OCI-M1 (cell line): ENCODE data around the gene SPATA31D3.
"Not testable (repeated sequence)": the region's sequence is repeated elsewhere in the genome, so short reads cannot be mapped to it uniquely, and the experiment has no call there.

Source experiments
- DNase-seq: peaks from one replicate; lab custom pipeline; 2025; lab: John Stamatoyannopoulos, UW

SPATA31D3 gene

DNA sequence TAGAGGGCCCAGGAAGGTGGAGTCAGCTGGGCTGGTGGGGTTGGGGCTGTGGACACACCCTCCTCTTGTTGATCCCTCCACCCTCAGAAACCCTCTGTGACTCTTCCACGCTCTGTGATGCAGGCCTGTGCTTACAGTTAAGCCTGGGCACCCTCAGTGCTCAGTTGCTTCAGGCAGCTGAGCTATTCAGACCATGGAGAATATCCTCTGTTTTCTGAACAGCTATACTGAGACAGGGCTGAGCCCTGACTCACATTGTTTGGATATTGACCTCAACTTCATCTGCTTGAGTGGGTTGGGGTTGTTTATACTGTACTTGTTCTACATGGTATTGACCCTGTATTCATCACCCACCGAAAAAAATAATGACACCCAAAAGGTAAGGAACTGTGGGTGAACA is at the start of gene SPATA31D3:
SPATA31D3 (plus strand) TSS at position 108 of the 400 bp plus-strand sequence; CDS start at position 194, 86 bp downstream.
- DNase-seq: not testable (repeated sequence)

GRCh38 chr9:81893929-81894328 is 49.4 kb upstream of the SPATA31D3 start:
- DNase-seq: no peak

DNA sequence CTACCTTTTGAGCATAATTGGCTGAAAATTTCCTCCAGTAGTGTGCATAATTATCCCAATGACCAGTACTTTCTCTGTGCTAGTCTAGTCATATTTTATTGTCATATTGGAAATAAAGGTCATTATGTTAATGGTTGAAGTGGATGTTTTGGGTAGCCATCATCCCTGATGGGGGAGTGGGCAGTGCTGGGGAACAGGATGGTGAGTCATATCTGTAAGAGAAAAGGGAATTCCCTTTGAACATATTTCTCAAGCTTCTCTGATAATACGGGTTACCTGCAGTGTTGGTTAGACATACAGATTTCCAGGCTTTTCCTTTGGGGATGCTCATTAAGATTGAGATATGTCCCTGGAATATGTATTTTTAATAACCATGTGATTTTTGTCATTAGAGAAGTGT is 48.4 kb upstream of the SPATA31D3 start:
- DNase-seq: no peak

DNA sequence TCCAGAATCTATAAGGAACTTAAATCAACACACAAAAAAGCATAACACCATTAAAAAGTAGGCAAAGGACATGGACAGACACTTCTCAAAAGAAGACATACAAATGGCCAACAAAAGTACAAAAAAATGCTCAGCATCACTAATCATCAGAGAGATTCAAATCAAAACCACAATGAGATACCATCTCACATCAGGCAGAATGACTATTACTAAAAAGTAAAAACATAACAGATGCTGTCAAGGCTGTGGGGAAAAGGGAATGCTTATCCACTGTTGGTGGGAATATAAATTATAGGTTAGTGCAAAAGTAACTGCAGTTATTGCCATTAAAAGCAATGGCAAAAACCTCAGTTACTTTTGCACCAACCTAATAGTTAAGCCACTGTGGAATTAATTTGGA is 47.2 kb upstream of the SPATA31D3 start:
- no peak for DNase-seq

- no peak for DNase-seq
Measured at GRCh38 chr9:81898851-81899250, 44.4 kb upstream of the SPATA31D3 start.

- no peak for DNase-seq
Measured at GRCh38 chr9:81902196-81902595, 41.1 kb upstream of the SPATA31D3 start.

GRCh38 chr9:81902626-81903025 is 40.7 kb upstream of the SPATA31D3 start:
- DNase-seq: no peak

- DNase-seq: no peak
Measured at GRCh38 chr9:81906671-81907070, 36.6 kb upstream of the SPATA31D3 start.

DNA sequence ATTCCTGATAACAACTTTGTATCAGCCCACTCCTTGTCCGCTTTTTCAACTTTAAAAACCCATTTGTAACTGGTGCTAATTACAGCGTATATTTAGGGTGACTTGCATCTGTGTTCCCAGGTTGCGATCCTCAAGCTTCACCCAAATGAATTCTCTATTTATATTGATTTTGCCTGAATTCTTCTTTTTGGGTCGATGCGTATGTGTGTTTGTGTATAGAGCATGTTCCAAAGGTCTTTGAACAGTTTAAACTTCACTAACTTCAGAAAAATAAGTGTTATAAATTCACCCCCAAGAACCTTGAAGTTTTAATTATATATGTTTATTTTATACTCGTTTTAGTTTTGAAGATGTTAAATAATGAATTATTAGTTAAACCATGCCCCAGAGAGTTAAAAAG is 31.2 kb upstream of the SPATA31D3 start:
- no peak for DNase-seq

DNA sequence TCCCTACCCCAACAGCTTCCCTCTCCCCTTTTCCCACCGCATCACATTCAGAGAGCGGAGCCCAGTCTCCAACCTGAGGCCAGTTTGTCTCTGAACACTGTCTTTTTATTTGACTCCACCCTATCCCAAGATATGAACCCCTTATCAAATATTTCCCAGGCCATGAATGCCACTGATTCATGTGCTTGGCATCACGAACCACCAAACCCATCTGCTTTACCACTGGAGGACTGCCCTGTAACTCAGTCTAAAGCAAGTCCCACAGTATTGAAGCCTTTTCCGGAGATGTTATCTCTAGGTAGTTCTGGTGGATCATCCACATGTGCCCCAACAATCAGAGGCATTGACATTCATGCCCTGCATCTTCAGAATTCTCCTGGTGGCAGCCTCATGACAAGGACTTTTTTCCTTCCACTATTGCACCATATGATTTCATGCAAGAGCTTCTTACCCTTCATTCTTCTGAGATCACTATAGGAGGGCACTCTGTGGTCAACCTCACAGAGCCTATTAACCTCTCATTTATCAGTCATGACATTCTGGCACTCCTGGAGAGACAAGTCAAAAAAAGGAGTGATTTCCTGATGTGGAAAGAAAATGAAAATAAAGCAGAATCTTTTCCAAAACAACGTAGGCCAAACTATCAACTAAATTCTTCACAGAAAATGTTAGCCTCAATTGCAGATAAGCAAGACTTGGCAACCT is 27.3 kb upstream of the SPATA31D3 start:
- no peak for DNase-seq

DNA sequence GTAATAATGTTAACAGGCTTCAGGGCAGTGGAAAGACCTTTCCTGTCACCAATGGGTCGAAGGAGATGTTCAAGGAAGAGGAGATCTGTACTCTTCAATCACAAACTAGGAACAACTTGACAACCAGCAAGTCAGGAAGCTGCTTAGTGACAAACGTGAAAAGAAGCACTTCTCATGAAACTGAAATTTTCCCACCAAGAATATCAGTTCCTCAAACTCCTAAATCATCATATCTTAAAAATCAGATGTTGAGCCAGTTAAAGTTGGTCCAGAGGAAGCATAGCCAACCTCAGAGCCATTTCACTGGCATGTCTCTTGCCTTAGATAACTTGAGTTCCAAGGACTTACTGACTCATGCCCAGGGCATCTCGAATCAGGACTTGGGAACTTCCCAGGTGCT is 24.8 kb upstream of the SPATA31D3 start:
- not testable (repeated sequence) for DNase-seq

DNA sequence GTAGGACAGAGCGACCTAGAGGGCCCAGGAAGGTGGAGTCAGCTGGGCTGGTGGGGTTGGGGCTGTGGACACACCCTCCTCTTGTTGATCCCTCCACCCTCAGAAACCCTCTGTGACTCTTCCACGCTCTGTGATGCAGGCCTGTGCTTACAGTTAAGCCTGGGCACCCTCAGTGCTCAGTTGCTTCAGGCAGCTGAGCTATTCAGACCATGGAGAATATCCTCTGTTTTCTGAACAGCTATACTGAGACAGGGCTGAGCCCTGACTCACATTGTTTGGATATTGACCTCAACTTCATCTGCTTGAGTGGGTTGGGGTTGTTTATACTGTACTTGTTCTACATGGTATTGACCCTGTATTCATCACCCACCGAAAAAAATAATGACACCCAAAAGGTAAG is 15.0 kb upstream of the SPATA31D3 start, which contains the start of gene SPATA31D4:
SPATA31D4 (plus strand) TSS at position 124 of the 400 bp plus-strand sequence; CDS start at position 210, 86 bp downstream.
- DNase-seq: not testable (repeated sequence)

GRCh38 chr9:81930147-81930546 is 13.2 kb upstream of the SPATA31D3 start:
- DNase-seq: not testable (repeated sequence)

- not testable (repeated sequence) for DNase-seq
Measured at GRCh38 chr9:81933547-81933946, 9.8 kb upstream of the SPATA31D3 start.

DNA sequence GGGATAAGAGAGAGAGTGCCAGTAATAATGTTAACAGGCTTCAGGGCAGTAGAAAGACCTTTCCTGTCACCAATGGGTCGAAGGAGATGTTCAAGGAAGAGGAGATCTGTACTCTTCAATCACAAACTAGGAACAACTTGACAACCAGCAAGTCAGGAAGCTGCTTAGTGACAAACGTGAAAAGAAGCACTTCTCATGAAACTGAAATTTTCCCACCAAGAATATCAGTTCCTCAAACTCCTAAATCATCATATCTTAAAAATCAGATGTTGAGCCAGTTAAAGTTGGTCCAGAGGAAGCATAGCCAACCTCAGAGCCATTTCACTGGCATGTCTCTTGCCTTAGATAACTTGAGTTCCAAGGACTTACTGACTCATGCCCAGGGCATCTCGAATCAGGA is 5.3 kb downstream of the SPATA31D3 start:
- not testable (repeated sequence) for DNase-seq

DNA sequence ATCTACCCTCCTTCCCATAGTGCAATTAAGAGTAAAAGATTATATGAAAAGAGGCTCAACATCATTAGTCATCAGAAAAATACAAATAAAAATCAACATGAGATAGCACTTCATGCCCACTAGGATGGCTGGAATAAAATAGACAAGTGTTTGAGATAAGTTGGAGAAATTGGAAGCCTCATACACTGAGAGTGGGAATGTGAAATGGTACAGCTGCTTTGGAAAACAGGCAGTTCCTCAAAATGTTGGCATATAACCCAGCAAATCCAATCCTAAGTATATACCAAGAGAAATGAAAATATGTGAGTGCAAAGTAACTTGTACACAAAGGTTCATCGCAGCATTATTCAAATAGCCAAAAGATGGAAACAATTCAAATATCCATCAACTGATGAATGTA is 9.8 kb downstream of the SPATA31D3 start:
- no peak for DNase-seq

GRCh38 chr9:81955625-81956024 is 12.3 kb downstream of the SPATA31D3 start:
- DNase-seq: no peak

GRCh38 chr9:81964218-81965171 is 21.2 kb downstream of the SPATA31D3 start:
- no peak for DNase-seq

GRCh38 chr9:81968026-81968425 is 24.7 kb downstream of the SPATA31D3 start:
- DNase-seq: no peak

- no peak for DNase-seq
Measured at GRCh38 chr9:81969971-81970370, 26.7 kb downstream of the SPATA31D3 start.

- DNase-seq: no peak
Measured at GRCh38 chr9:81971727-81972126, 28.4 kb downstream of the SPATA31D3 start.

DNA sequence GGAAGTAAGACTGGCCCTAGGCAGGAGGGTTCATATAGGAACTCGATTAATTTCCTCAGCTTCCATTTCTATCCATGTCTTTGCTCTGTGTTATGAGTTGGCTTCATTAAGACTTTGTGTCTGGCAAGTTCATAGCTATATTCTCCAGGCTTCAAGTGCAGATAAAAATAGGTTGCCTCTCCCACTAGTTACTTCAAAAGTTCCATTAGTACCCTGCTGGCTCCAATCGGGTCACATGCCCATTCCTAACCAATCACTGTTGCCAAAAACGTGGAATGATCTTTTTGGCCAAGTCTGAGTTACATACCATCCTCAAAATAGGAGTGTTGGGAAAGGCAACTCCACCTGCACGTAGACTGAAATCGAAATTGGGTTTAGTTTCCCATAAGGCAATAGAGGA is 31.5 kb downstream of the SPATA31D3 start:
- DNase-seq: no peak

DNA sequence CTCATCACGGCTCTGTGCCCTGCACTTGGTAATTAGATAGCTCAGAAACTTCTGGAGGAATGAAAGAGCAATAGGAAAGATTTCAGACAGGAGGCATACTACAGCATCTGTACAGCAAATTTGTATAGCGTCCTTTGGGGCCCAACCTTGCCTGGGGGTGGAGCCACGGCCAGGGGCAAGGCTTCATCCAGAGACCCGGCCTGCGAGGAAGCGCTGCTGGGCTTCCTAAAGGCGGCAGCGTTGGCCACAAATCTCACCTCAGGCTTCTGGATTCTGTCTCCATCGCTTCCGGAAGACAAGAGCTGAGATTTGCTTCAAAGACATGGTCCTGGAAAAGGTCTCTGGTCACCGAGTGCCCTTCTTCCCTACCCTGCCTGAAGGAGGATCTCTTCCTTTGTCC is 33.1 kb downstream of the SPATA31D3 start:
- DNase-seq: no peak
